HG03045 (cell line): Measurements from ENCODE around the gene GNB1L.
"Not testable (repeated sequence)": the region's sequence is repeated elsewhere in the genome, so short reads cannot be mapped to it uniquely, and the experiment has no call there.

ENCODE experiments used
- ATAC-seq: cut with Tn5 transposase; IDR thresholded peaks from one replicate; pipeline ENCODE4 v1.9.1; 2021; ENCODE audit warnings: mild to moderate bottlenecking, moderate library complexity; ENCODE audit not compliant: unreplicated experiment

Gene GNB1L

DNA sequence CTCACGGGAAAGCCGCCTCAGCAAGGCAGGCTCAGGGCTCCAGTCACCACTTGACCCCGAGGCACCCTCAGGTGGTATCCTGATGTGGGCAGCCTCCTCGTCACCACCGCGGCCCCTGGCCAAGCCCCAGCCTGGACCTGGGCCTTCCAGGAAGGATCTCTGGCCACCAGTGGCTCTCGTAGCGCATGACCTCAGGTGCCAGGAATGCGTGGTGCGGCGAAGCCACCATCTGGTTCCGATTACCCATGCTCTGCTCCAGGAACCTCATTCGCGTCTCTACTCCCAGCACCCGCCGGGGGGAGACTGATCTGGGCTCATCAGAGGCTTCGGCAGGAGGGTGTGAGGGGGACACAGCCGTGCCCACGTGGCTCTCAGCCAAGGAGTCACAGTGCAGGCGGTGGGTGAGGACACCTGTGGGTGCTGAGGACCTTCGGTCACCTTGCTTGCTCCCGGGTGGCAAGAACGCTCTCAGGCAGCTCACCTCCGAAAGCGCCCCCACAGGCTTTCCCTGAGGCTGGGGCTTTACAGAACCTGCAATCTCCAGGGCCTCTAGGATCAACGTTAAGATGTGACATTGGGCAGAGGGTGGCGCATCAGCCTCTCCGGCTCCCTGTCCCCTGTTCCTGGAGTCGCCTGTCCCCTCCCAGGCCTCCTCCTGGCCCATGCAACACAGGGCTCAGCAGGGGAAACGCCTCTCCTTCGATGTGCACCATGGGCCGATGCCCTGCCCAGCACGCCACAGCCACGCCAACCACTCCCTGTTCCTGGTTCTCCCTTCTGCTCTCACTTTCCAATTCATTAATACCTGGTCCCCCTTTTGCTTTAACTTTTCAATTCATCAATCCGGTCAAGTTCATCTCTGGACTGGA is 55.1 kb downstream of the GNB1L start:
- ATAC-seq, result no peak

DNA sequence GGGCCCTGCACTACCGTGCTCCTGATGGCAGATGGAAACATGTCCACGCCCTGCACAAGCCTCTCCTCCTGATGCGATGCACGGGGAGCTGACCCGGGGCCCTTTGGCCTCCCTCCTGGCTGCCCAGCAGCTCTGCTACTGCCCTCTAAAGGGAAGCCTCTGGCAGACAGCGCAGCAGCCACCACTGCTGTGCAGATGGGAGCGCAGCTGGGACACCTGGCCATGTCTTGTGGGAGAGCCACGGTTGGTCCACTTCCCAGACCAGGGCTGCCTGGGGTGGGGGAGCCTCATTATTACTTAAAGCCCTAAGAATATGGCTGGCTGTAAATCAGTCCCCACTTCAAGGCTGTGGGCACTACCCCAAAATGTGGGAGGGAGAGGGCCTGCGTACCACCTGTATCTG is 55.8 kb downstream of the GNB1L start:
- ATAC-seq, result no peak

DNA sequence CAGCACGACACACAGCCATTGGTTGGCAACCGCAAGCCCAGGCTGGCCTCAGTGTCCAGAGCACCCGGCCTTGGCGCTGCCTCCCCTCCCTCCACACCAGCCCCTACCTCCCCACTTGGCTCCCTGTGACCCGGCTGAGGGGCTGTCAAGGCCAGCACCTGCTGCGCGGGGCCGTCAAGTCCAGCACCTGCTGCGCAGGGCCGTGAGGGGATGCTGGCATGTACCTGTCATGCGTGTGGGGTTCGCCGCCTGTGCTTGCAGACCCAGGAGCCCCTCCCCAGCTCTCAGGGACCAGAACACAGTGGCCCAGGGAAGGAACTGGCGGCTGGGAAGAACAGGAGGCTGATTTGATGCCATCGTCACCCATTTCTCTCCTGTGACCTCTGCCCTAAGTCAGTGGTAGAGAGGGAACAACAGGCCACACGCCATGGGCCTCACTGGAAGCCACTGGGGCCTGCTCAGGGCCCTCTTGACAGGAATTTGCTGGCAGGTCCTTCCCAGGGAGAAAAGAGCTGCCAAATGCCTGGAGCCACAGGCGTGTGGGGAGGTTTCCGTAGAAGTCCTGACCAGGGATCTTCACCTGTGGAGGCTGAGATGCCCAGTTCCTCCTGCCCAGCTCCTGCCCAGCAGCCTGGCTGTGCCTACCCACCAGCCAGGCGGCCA is 56.5 kb downstream of the GNB1L start:
- ATAC-seq, result no peak

DNA sequence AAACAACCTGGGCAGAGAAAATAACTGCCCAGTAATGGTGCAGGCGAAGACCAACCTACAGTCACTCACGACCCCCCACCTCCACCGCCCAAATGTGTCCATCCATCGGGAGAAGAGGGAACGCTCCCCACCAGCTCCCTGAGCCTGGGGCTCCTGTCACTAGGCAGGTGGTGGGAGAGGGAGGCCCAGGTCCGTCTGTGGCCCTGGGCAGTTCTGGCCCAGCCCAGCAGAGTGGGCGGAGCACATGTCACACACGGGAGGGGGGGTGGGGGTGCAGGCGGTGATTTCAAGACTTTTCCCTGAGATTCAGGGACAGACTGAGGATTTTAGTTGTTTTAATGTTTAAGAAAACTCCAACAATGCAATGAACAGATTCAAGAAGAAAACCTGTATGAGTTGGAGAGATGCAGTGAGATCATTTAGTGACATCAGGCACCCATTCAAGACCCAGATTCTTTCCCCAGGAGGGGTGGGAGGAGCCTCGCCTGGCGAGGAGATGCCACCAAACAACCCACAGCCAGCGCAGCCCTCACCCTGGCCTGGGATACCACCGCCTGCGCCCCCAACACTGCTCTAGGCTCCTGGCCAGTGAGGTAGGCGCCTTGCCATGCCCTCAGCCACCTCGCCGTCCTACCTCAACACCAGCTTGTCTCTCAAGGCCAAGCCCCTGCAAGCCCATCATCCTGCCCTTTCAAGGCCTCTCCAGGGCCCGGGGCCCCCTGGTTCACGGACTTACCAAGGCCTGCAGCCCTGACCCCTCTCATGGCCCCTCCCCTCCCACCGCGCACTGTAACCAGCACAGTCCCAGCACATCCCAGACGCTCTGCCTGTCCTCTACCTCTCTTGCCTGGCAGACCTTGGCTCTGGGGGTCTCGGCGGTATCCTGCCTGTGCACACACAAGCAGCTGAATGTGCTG is 57.3 kb downstream of the GNB1L start:
- ATAC-seq, result no peak

DNA sequence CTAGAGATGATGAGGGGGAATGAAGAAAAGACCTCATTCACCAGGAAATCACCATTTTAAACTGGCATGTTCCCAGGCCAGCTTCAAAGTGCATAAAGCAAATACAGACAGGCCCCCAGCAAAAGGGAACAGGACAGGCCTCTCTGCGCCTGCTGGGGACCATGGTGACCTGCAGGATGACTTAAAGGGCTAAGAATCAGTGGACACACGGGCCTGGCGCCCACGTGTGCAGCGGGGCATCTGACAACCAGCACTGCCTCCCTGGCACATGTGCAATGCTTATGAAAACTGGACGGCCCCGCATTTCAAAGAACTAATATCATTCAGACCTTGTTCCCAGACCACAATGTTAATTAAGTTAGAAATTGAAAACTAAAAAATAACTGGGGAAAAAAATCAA is 58.5 kb downstream of the GNB1L start:
- ATAC-seq, result no peak

DNA sequence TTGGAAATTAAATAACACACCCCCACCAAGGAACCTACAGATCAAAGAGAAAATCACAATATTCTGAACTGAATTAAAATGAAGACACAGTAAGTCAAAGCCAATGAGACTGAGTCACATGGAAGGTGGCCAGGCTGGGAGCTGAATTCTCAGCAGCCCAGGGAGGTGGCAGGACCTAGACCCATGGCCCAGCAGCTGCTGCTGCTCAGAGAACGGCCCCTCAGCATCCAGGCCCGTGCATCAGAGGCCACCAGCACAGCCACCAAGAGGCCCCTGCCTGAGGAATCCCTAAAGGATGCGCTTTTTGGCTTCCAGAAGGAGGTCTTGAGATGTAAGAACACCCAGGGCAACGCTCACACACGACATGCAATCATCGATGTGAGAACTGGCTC is 59.1 kb downstream of the GNB1L start:
- no peak for ATAC-seq

DNA sequence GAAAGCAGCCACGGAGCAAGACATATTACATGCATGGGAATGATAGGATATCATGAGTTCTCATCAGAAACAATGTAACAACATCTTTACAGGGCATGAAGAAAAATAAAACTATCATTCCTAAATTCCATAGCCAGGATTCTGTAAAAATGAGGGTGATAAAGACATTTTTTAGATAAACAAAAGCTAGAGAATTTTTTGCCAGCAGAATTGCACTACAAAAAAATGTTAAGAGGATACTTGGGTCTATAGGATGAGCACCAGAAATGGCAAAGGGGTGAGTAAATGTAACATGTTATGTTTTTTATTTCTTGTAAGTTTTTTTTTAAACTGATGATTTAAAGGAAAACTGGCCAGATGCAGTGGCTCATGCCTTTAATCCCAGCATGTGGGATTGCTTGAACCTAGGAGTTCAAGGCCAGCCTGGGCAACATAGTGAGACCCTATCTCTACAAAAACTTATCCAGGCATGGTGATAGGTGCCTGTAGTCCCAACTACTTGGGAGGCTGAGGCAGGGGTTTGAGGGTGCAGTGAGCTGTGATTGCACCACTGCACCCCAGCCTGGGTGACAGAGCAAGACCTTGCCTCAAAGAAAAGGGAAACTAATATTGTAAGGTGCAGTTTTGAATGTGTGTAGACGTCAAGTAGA is 60.9 kb downstream of the GNB1L start:
- no peak for ATAC-seq

DNA sequence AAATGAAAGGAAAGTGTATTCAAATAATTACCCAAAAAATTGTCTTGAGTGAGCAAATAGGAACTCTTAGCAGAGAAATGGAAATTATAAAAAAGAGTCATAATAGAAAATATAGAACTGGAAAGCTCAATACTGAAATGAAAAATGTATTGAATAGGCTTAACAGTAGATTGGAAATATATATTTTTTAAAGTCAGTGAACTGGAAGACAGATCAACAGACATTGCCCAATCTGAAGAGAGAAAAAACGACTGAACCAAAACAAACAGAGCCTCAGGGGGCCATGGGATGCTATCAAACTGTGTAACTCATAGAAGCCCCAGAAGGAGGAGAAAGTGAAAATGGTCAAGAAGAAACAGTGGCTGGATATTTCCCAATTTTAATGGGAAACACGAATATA is 61.5 kb downstream of the GNB1L start:
- no peak for ATAC-seq

DNA sequence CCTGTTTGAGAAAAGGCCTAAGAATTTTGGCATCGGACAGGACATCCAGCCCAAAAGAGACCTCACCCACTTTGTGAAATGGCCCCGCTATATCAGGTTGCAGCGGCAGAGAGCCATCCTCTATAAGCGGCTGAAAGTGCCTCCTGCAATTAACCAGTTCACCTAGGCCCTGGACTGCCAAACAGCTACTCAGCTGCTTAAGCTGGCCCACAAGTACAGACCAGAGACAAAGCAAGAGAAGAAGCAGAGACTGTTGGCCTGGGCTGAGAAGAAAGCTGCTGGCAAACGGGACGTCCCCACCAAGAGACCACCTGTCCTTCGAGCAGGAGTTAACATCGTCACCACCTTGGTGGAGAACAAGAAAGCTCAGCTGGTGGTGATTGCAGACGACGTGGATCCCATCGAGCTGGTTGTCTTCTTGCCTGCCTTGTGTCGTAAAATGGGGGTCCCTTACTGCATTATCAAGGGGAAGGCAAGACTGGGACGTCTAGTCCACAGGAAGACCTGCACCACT is 62.2 kb downstream of the GNB1L start:
- not testable (repeated sequence) for ATAC-seq

DNA sequence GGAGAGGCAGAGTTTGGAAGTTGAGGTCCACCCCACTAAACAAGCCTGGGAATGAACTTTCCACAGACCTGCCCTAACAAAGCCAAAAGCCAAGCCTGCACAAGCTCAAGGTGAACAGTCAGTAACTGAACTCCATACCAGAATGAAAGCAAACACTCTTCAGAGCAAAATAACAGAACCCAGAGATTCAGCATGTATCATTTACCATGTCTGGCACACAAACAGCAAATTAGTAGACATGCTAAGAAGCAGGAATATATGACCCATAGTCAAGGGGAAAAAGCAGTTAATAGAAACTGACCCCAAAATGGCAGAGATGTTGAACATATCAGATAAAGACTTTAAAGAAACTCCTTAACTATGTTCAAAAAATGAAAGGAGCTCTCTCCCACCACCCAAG is 62.8 kb downstream of the GNB1L start:
- no peak for ATAC-seq

DNA sequence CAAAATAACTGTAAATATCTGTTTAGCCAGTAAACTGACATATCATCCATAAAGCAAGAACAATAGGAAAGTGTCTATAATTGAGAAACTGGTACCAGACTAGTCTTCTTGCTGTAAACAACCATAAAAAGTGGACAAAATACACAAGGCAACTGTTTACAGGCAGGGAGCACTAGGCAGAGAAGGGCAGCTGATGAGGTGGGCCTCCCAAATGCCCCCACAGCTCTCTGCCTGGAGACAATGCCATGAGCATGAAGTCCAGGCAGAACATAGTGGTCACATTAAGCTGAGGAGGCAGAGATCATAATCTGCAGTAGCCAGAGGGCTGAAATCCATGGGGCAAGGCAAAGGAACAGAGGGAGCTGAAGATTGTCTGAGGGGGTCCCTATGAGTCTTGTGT is 63.4 kb downstream of the GNB1L start:
- ATAC-seq, result no peak

DNA sequence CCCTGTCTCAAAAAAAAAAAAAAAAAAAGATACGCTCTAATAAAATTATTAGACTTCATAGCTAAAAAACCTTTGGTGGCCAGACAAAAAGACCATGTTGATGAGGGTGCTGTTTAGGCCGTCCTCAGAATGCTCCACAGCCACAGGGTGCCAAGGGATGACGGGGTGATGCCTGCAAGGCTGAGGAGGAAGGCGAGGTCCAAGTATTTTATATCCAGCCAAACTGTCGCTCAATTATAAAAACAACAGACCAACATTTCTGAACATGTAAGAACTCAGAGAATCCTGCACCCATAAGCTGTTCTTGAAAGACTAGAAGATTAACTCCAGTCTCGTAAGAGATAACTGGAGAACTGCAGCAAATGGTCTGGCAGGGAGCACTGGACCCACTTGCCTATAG is 64.8 kb downstream of the GNB1L start:
- no peak for ATAC-seq

DNA sequence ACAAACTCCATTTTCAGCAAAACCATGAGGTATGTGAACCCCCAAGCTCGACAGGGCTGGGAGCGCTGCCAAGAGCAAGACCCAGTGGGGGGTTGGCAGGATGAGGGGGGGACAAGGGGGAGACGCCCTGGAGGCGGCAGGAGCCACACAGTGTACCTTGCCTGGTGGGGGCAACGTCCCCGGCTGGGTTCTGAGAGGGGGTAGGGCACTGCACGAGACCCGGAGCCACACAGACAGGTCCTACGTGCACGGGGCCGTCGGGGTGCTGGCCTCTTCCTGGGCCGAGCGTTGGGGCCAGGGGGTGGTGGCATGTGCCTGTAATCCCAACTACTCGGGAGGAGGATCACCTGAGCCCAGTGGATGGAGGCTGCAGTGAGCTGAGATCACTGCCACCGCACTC is 65.3 kb downstream of the GNB1L start:
- no peak for ATAC-seq

DNA sequence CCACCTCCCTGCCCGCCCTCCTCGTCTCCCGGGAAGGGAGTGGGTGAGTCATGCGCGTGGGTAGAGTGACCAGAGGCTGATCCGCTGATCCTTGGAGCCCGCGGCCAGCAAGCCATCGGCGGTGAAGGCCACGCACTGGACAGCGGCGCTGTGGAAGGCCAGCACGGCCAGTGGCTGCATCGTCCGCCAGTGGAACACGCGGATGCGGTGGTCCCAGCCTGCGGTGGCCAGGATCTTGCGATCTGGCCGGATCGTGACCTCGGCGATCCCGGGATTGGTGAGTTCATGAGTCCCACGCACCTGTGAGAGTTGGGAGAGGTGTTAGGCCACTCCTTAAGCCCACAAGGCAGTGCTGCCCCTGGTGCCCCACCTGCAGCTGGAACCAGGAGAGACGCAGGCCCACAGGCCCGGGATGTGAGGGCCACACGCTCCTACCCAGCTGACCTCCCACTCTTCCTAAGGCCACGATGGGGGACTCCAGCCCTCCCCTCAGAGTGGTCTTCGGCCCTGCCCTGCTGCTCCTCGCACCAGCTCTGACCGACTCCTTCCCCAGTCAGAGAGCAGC is 65.9 kb downstream of the GNB1L start:
- ATAC-seq, result no peak

DNA sequence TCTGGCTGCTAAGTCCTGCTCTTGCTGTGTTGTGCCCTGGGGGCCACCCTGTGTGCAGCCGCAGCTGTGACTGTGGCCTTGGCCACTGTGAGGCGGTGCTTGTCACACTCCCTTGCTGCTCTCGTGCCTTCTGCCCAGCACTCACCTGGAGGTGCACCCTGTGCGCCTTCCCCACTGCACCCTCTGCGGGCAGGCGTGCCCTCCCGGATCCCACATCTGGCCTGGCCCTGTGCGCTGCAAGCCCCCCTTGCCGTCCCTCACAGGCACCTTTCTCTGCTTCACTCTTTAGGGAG is 66.9 kb downstream of the GNB1L start:
- no peak for ATAC-seq

DNA sequence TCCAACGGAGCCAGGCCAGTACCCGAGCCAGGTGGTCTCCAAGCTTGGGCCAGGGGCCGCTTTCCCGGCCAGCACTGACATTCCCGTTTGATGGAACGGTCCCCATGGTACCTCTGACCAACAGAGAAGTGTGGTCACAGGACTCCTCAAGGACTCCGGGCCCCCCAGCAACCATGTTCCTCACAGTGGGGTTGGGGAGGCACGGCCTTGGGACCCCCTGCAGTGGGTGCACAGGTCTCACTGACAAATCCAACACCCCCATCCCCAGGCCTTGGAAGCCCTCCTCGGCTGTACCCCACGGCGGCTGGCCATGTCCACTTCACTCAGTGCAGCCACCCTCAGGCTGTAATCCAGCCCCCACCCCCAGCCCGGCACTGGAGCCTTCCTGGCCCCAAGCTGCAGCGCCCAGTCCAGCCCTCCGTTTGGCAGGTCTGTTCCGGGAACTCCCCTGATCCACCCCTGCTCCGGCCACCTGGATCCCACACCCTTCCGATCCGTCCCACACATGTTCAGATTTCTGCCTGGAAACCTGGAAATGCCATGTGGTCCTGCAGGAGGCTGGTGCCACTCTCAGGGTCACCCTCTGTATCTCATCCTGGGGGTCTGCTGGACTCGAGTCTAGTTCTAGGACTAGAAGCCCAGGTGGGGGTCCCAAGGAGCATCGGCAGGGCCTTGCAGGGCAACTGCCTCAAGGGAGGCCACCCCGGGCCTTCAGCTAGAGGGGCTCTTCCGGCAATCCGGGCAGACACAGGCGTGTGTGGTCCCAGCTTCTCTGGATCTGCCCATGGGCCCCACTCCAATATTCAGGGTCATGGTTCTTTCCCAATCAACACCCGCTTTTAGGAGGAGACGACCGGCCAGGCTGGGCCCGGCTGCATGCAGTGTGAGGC is 67.5 kb downstream of the GNB1L start:
- no peak for ATAC-seq

DNA sequence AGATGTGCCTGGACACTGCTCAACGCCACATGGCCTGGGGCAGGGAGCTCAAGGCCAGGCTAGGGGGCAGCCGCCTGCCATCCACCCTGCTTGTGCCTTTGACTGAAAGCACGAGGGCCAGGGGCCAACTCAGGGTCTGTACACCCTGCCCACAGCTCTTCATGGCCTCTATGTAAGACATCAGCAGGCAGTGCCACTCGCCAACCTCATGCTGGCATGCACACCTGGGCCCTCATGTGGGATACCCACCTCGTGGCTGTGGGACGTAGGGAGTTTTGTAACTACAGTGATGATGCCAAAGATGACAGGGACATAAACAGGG is 68.4 kb downstream of the GNB1L start:
- no peak for ATAC-seq

DNA sequence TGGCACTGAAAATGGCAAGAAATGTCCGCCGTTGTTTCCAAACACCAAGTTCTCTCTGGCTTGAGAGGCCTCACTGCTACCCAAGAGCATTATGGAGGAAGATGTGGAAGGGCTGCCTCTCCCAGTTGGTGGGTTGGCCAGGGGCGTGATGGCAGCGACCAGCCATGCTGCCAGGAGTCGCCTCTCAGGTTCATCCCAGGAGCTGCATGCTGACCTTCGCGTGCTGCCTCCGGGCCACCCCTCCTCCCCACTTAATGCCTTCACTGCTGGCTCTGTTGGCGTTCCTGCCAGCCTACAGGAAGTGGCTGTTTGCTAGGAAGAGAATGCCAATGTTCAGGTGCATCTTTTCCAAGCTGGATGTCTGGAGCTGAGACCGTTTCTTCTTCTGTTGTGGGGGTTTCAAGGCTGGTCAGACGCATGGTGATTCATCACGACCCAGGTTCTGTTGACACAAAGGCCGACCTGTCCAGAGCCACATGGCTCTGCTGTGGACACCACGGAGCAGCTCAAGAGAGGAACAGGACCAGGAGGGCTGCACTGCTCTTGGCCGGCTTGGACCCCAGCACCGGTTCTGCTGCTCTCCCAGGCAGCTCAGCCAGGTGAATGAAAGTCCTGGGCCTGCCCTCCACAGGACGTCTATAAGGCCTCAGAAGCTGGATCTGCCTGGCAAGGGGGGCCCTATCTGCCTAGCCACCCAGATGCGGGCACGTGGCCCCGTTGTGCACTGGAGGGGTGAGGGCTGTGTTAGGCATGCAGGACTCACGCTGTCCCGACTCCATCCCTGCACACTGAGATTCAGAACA is 69.0 kb downstream of the GNB1L start:
- no peak for ATAC-seq
